Measurements from ENCODE around the gene LFNG.

- no peak for TF ChIP-seq CTCF (IDR thresholded peaks at IDR 0.05; ENCODE audit: low read depth, low read length)
- TF ChIP-seq EZH2phosphoT487 (IDR thresholded peaks at IDR 0.05; ENCODE audit: low read depth): no peak
Observed at GRCh38 chr7:2546776-2547586, 27.4 kb downstream of the LFNG start.
